ENCODE results near the gene CACNA2D4. TPM values are rescaled to one million over a fixed set of nuclear protein-coding genes. Genes with fewer than 3 reads are reported as not detected.

CACNA2D4 gene
- polyA plus RNA-seq, 2 donors: 0.84 to 0.89 TPM

DNA sequence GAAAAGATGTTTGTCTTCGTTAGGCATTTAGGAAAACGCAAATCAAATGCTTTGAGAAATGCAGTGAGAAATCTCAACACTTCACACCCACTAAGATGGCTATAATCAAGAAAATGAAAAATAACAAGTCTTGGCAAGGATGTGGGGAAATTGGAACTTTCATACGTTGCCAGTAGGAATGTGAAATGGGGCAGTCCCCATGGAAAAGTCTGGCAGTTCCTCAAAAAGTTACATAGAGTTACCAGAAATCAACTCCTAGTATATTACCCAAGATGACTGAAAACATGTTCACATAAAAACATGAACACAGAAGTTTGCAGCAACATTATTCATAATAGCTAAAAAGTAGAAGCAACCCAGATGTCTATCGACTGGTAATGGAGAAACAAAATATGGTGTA is 139.5 kb downstream of the CACNA2D4 start:
- Histone ChIP-seq H3K9me3 (ENCODE audit: control insufficient read depth in 2 of 2, insufficient read depth in 1 of 2, low read depth in 1 of 2, low read length in 1 of 2) (no peaks in the 10 kb centered on the region), H3K27me3 (ENCODE audit: control insufficient read depth in 1 of 2, insufficient read depth in 2 of 2, low read length in 2 of 2) (no peaks in the 10 kb centered on the region), H3K36me3 (ENCODE audit: control insufficient read depth in 2 of 2, insufficient read depth in 2 of 2, low read length in 1 of 2) (peaks cover 0 to 2% of the 10 kb centered on the region in 2 donors), H3K4me1 (ENCODE audit: control insufficient read depth in 2 of 2, insufficient read depth in 2 of 2, low read length in 1 of 2) (no peaks in the 10 kb centered on the region), H3K4me3 (ENCODE audit: low read depth in 1 of 2, low read length in 2 of 2) (no peak overlapping the region), H3K27ac (ENCODE audit: low read depth in 2 of 2, low read length in 1 of 2) (no peak overlapping the region)
- 67 to 78% methylated on average over 4 of the region's 4 CpGs for WGBS, 2 donors

DNA sequence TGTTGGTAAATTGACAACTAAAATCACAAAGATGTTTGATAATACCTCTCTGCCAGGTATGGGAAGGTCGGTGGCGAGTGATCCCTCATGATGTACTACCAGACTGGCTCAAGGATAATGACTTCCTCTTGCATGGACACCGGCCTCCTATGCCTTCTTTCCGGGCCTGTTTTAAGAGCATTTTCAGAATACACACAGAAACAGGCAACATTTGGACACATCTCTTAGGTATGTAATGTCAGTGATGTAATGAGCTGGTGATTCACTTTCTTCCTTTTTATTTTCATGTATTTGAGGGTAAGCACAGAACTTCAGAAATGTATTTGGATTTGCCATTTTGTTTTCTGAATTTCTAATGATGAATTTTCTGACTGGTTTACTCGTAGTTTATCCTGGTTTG is 140.7 kb downstream of the CACNA2D4 start:
- Histone ChIP-seq H3K36me3 (ENCODE audit: control insufficient read depth in 2 of 2, insufficient read depth in 2 of 2, low read length in 1 of 2) (peaks cover 1 to 2% of the 10 kb centered on the region in 2 donors), H3K4me1 (ENCODE audit: control insufficient read depth in 2 of 2, insufficient read depth in 2 of 2, low read length in 1 of 2) (no peaks in the 10 kb centered on the region), H3K9me3 (ENCODE audit: control insufficient read depth in 2 of 2, insufficient read depth in 1 of 2, low read depth in 1 of 2, low read length in 1 of 2) (no peaks in the 10 kb centered on the region), H3K27me3 (ENCODE audit: control insufficient read depth in 1 of 2, insufficient read depth in 2 of 2, low read length in 2 of 2) (no peaks in the 10 kb centered on the region), H3K4me3 (ENCODE audit: low read depth in 1 of 2, low read length in 2 of 2) (no peak overlapping the region), H3K27ac (ENCODE audit: low read depth in 2 of 2, low read length in 1 of 2) (no peak overlapping the region)
- WGBS, 2 donors: 95 to 96% methylated on average over 5 of the region's 5 CpGs

DNA sequence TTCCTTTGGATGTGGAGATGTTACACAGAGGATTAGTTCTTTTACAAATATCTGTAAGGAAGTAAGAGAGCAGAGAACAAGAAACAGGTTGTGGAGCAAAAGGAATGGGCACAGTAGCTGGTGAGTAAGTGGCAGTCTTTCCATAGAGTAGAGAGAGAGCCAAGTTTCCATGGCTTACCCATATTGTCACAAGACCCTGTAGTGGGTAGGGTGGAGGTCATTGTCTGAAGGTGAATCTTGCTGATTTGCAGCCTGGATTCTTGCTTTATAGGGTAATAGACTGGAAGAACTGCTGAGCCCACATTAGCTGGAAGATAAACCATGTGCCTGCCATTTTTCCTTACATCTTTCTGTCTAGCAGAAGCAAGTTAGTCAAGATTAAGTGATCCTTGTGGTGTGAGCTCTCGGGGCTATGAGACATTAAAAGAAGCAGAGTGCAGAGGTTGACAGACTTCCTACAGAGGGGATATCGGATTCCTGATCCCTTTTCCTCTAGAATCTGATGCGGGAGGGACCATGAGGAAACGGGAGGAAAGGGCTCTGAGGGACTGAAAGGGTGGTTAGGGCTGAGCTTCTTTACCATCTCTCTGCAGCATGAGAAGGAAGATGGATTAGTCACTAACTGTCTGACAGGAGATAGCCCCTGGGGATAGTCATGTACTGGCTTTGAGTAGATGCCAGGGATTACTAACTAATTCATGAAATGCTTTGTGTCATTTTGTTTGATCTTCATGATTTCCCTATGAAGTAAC is 142.1 kb downstream of the CACNA2D4 start:
- H3K36me3 ChIP-seq (ENCODE audit: control insufficient read depth in 2 of 2, insufficient read depth in 2 of 2, low read length in 1 of 2): peaks cover 2 to 3% of the 10 kb centered on the region in 2 donors
- WGBS, 2 donors: 44 to 66% methylated on average over 4 of the region's 4 CpGs
- H3K4me1 ChIP-seq (ENCODE audit: control insufficient read depth in 2 of 2, insufficient read depth in 2 of 2, low read length in 1 of 2): no peaks in the 10 kb centered on the region
- H3K4me3 ChIP-seq (ENCODE audit: low read depth in 1 of 2, low read length in 2 of 2): no peak overlapping the region
- H3K9me3 ChIP-seq (ENCODE audit: control insufficient read depth in 2 of 2, insufficient read depth in 1 of 2, low read depth in 1 of 2, low read length in 1 of 2): no peaks in the 10 kb centered on the region
- H3K27me3 ChIP-seq (ENCODE audit: control insufficient read depth in 1 of 2, insufficient read depth in 2 of 2, low read length in 2 of 2): no peaks in the 10 kb centered on the region
- H3K27ac ChIP-seq (ENCODE audit: low read depth in 2 of 2, low read length in 1 of 2): no peak overlapping the region

DNA sequence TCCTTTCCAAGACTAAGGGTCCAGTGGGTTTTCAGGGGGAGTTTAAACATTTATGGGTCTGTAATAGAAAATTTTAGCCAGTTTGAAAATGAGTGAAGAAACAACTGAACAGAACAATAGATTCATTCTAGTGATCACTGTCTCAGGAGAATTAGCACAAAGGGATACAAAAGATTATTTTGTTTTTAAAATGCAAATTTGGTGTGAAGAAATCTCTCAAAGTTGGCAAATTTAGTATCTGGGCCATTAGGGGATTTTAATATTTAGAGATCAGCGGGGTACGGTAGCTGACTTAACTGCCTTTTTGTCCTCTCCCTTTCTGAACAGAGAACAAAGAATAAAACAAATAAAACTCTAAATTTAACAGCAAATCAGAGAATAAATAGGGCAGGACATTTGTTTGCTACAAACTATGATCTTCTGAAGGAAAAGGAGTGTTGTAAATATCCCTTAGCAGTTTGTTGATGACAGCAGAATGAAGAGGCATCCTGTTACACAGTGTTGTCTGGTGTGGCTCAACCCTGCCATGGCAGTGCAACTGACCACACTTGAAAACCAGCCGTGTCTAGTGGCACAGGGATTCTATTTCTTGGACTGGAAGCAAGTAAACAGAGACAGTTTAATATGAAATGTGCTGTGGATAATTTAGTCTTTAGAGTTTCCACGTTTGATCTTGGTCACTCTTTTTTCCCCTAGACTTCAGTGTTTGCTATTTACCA is 144.4 kb downstream of the CACNA2D4 start:
- 85 to 89% methylated on average over 4 of the region's 4 CpGs for WGBS, 2 donors
- Histone ChIP-seq H3K36me3 (ENCODE audit: control insufficient read depth in 2 of 2, insufficient read depth in 2 of 2, low read length in 1 of 2) (peaks cover 2 to 3% of the 10 kb centered on the region in 2 donors), H3K9me3 (ENCODE audit: control insufficient read depth in 2 of 2, insufficient read depth in 1 of 2, low read depth in 1 of 2, low read length in 1 of 2) (no peaks in the 10 kb centered on the region), H3K4me3 (ENCODE audit: low read depth in 1 of 2, low read length in 2 of 2) (no peak overlapping the region), H3K4me1 (ENCODE audit: control insufficient read depth in 2 of 2, insufficient read depth in 2 of 2, low read length in 1 of 2) (no peaks in the 10 kb centered on the region), H3K27me3 (ENCODE audit: control insufficient read depth in 1 of 2, insufficient read depth in 2 of 2, low read length in 2 of 2) (no peaks in the 10 kb centered on the region), H3K27ac (ENCODE audit: low read depth in 2 of 2, low read length in 1 of 2) (no peak overlapping the region)

DNA sequence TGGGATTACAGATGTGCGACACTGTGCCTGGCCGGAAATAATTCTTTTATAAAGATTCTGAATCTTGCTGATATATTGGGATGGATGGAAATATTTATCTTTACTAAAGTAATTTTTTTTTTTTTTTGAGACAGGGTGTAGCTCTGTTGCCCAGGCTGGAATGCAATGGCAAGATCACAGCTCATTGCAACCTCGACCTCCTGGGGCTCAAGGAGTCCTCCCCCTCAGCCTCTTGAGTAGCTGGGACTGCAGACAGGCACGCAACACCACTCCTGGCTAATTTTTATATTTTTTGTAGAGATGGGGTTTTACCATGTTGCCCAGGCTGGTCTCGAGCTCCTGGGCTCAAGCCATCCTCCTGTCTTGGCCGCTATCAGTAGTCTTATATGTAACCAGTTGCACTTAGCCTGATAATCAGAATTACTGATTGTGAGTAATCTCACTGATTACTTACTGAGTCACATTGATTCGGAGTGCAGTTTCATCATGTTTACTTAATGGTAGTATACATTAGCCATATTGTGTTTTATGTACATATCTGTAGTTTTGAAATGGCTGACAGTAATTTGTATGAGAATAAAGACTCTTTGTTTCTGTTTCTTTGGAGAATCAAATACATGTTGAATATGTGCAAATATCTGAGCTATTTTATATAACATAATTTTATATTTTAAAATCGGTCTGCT is 148.5 kb downstream of the CACNA2D4 start:
- Histone ChIP-seq H3K4me1 (ENCODE audit: control insufficient read depth in 2 of 2, insufficient read depth in 2 of 2, low read length in 1 of 2) (no peaks in the 10 kb centered on the region), H3K27ac (ENCODE audit: low read depth in 2 of 2, low read length in 1 of 2) (no peak overlapping the region), H3K27me3 (ENCODE audit: control insufficient read depth in 1 of 2, insufficient read depth in 2 of 2, low read length in 2 of 2) (no peaks in the 10 kb centered on the region), H3K4me3 (ENCODE audit: low read depth in 1 of 2, low read length in 2 of 2) (no peak overlapping the region), H3K9me3 (ENCODE audit: control insufficient read depth in 2 of 2, insufficient read depth in 1 of 2, low read depth in 1 of 2, low read length in 1 of 2) (no peaks in the 10 kb centered on the region), H3K36me3 (ENCODE audit: control insufficient read depth in 2 of 2, insufficient read depth in 2 of 2, low read length in 1 of 2) (peaks cover 2 to 3% of the 10 kb centered on the region in 2 donors)
- 82 to 88% methylated on average over 8 of the region's 8 CpGs for WGBS, 2 donors

DNA sequence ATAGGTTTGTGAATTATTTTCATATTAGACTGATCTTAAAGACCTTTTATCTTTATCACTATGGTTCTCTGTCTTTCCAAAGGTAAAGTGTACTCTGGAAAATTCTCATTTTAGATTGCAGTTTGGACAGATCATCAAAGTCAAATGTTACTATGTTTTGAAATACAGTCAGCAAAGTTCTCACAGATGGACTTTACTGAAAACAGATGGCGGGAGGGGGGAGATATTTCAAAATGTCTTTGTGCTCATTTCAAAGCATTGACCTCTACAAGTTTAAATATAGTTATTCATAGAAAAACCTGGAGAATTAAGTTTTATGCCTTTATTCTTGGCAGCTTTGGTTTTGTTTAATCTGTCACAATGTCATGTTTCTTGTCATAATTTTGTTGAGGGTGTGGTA is 149.8 kb downstream of the CACNA2D4 start:
- Histone ChIP-seq H3K27me3 (ENCODE audit: control insufficient read depth in 1 of 2, insufficient read depth in 2 of 2, low read length in 2 of 2) (no peaks in the 10 kb centered on the region), H3K27ac (ENCODE audit: low read depth in 2 of 2, low read length in 1 of 2) (no peak overlapping the region), H3K36me3 (ENCODE audit: control insufficient read depth in 2 of 2, insufficient read depth in 2 of 2, low read length in 1 of 2) (peaks cover 0 to 3% of the 10 kb centered on the region in 2 donors), H3K4me1 (ENCODE audit: control insufficient read depth in 2 of 2, insufficient read depth in 2 of 2, low read length in 1 of 2) (no peaks in the 10 kb centered on the region), H3K9me3 (ENCODE audit: control insufficient read depth in 2 of 2, insufficient read depth in 1 of 2, low read depth in 1 of 2, low read length in 1 of 2) (no peaks in the 10 kb centered on the region), H3K4me3 (ENCODE audit: low read depth in 1 of 2, low read length in 2 of 2) (no peak overlapping the region)
- 94 to 99% methylated on average over 1 of the region's 1 CpG for WGBS, 2 donors

DNA sequence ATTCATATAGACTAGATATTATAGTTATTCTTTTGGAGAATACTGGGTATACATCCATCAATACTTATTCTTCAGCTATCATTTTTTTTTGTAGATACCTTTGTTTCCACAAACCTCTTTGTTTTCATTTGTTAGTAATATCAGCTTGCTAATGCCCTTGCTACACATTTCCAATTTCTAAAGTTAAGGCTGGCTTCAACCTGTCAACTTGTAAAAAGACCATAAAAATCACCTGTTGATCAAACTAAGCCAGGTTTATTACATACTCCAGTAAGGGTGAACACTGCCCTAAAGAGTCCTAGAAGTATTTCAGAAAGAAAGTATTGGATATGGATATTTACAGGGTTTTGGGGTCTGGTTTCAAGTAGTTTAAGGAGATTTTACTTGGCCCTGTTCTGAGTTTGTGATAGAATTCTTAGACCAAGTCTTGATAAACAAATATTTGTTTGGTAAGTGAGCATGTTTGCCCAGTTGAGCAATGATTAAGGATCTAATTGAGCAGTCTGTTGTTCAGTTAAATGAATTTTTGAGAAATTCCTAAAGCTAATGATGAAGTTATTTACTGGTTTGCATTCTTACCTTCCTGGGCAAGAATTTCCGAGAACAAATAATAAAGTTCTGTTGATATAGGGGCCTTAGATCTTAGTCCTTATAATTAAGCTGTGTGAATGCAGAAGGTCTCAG is 150.9 kb downstream of the CACNA2D4 start:
- WGBS, 2 donors: 93 to 95% methylated on average over 1 of the region's 1 CpG
- no peak overlapping the region for H3K27ac ChIP-seq (ENCODE audit: low read depth in 2 of 2, low read length in 1 of 2)
- H3K4me3 ChIP-seq (ENCODE audit: low read depth in 1 of 2, low read length in 2 of 2): no peak overlapping the region
- no peaks in the 10 kb centered on the region for H3K9me3 ChIP-seq (ENCODE audit: control insufficient read depth in 2 of 2, insufficient read depth in 1 of 2, low read depth in 1 of 2, low read length in 1 of 2)
- H3K4me1 ChIP-seq (ENCODE audit: control insufficient read depth in 2 of 2, insufficient read depth in 2 of 2, low read length in 1 of 2): no peaks in the 10 kb centered on the region
- no peaks in the 10 kb centered on the region for H3K36me3 ChIP-seq (ENCODE audit: control insufficient read depth in 2 of 2, insufficient read depth in 2 of 2, low read length in 1 of 2)
- no peaks in the 10 kb centered on the region for H3K27me3 ChIP-seq (ENCODE audit: control insufficient read depth in 1 of 2, insufficient read depth in 2 of 2, low read length in 2 of 2)

DNA sequence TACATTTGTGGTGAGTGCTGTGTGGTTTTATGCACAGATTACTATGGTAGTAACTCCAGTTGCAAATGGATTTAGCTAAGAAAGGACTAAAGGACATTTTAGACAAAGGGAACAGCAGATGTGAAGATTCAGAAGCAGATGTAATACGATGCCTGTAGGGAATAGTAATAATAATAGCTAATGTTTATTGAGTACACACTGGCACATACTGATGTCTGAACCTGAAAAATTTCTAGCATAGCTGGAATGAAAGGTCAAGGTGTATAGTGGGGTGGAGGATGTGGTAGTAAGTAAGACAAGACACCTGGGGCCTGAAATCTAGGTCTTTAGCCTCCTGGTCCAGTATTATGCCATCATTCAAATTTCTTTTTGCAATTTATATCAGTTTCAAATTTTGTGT is 152.3 kb downstream of the CACNA2D4 start:
- H3K36me3 ChIP-seq (ENCODE audit: control insufficient read depth in 2 of 2, insufficient read depth in 2 of 2, low read length in 1 of 2): no peaks in the 10 kb centered on the region
- no peak overlapping the region for H3K4me3 ChIP-seq (ENCODE audit: low read depth in 1 of 2, low read length in 2 of 2)
- H3K4me1 ChIP-seq (ENCODE audit: control insufficient read depth in 2 of 2, insufficient read depth in 2 of 2, low read length in 1 of 2): no peaks in the 10 kb centered on the region
- WGBS, 2 donors: 73 to 78% methylated on average over 1 of the region's 1 CpG
- no peaks in the 10 kb centered on the region for H3K9me3 ChIP-seq (ENCODE audit: control insufficient read depth in 2 of 2, insufficient read depth in 1 of 2, low read depth in 1 of 2, low read length in 1 of 2)
- no peak overlapping the region for H3K27ac ChIP-seq (ENCODE audit: low read depth in 2 of 2, low read length in 1 of 2)
- H3K27me3 ChIP-seq (ENCODE audit: control insufficient read depth in 1 of 2, insufficient read depth in 2 of 2, low read length in 2 of 2): no peaks in the 10 kb centered on the region

DNA sequence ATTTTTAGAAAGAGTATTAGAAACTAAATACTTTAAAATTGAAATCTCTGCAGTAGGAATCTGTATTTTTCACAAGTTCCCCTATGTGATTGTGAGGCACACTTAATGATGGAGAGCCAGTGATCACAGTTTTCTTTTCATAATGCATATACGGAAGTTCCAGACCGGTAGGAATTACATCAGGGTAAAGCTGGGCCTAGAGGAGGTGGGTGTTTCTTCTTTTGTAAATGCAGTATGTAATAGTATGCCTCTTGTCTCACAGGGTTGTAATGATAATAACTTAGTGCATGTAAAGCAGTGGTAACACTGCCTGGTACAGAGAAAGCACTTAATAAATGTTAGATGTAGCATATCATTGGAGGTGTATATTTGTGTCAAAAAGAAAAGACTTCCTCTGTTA is 155.3 kb downstream of the CACNA2D4 start:
- Histone ChIP-seq H3K4me1 (ENCODE audit: control insufficient read depth in 2 of 2, insufficient read depth in 2 of 2, low read length in 1 of 2) (no peaks in the 10 kb centered on the region), H3K36me3 (ENCODE audit: control insufficient read depth in 2 of 2, insufficient read depth in 2 of 2, low read length in 1 of 2) (no peaks in the 10 kb centered on the region), H3K27me3 (ENCODE audit: control insufficient read depth in 1 of 2, insufficient read depth in 2 of 2, low read length in 2 of 2) (no peaks in the 10 kb centered on the region), H3K4me3 (ENCODE audit: low read depth in 1 of 2, low read length in 2 of 2) (no peak overlapping the region), H3K27ac (ENCODE audit: low read depth in 2 of 2, low read length in 1 of 2) (no peak overlapping the region), H3K9me3 (ENCODE audit: control insufficient read depth in 2 of 2, insufficient read depth in 1 of 2, low read depth in 1 of 2, low read length in 1 of 2) (no peaks in the 10 kb centered on the region)
- 79 to 95% methylated on average over 2 of the region's 2 CpGs for WGBS, 2 donors

Measured in esophagus (tissue), 2 donors.